Tibial artery (tissue), 4 donors: ENCODE measurements around the gene MAP2K6.

ENCODE experiments used
- DNase-seq, 2 donors: peaks; one replicate each; pipeline ENCODE4 v3.0.0-alpha.2; 2019
- H3K27ac ChIP-seq, 2 donors: fragments of 200-600 bp; sonication (generic) in 1 of 2; 1 replicate in 1 of 2; 2 replicates in 1 of 2; pipeline ENCODE4 v1.5.1; 2018 to 2019; ENCODE audit warnings: mild to moderate bottlenecking in 1 of 2
- H3K27me3 ChIP-seq, 2 donors: fragments of 200-600 bp; sonication (generic) in 1 of 2; one replicate each; pipeline versions ENCODE4 v1.5.1 to v1.6.0; 2016 to 2019
- H3K36me3 ChIP-seq, 3 donors: fragments of 200-600 bp; sonication (generic) in 2 of 3; one replicate each; pipeline ENCODE4 v1.5.1; 2016 to 2019; ENCODE audit warnings: mild to moderate bottlenecking in 2 of 3
- H3K4me1 ChIP-seq, 4 donors: fragments of 200-600 bp; sonication (generic) in 2 of 4; 1 replicate in 3 of 4; 2 replicates in 1 of 4; pipeline ENCODE4 v1.5.1; 2016 to 2019
- H3K4me3 ChIP-seq, 2 donors: fragments of 200-600 bp; sonication (generic) in 1 of 2; 1 replicate in 1 of 2; 2 replicates in 1 of 2; pipeline ENCODE4 v1.5.1; 2018 to 2019; ENCODE audit warnings: mild to moderate bottlenecking in 2 of 2
- H3K9me3 ChIP-seq, 3 donors: fragments of 200-600 bp; sonication (generic) in 1 of 3; one replicate each; pipeline ENCODE4 v1.5.1; 2016 to 2019
- CTCF ChIP-seq, 2 experiments: fragments of 200-600 bp in 1 of 2; fragments of 450-650 bp in 1 of 2; IDR thresholded peaks; one replicate each; pipeline ENCODE4 v1.5.1; 2017 to 2019; ENCODE audit warnings: antibody characterized with exemption in 2 of 2, mild to moderate bottlenecking in 1 of 2, moderate library complexity in 1 of 2
- intact Hi-C: fragments of 100-400 bp; cut with DNase I; formaldehyde crosslinking; loops from one replicate; pipeline ENCODE4 v1.15.0; 2023; ENCODE audit warnings: low total_unique reads

The MAP2K6 gene

DNA sequence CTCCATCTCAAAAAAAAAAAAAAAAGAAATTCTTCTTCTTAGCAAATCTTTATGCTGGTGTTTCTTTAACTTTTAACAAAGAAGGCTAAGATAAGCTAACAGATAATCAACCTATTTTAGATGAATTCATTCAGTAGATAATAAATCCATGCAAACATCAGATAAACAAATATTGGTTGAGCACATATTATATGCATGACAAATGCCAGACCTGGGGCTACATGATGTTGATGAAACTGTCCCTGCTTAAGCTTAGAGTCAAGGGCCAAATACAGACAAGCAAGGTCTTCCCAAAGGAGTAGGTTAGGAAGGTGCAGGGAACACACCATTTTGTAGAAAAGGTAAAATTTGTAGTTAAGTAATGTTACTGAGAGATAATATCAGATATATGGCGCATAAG lies 6.7 kb upstream of the MAP2K6 start:
- H3K27me3 ChIP-seq, result no peaks in the 10 kb centered on the region

DNA sequence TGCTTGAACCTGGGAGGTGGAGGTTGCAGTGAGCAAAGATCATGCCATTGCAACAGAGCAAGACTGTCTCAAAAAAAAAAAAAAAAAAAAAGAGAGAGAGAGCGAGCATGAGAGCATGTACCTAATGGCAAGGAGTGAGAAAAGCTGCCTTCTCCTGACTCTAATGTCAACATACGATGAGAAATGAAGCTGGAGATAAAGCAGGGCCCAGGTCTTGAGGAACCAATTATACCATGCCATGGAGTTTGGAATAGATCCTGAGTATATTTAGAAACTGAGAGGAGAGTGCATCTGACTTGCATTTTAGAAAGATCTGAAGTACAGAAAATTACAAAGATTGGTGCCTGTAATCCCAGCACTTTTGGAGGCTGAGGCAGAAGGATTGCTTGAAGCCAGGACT lies 3.8 kb upstream of the MAP2K6 start:
- TF ChIP-seq CTCF (IDR thresholded peaks at IDR 0.05), result no peak
- intact Hi-C loops, result no loop called here

More for the DNA sequence above, 6.7 kb upstream of the MAP2K6 start:
- Histone ChIP-seq H3K27ac (no peak overlapping the region), H3K4me1 (no peaks in the 10 kb centered on the region), H3K36me3 (no peaks in the 10 kb centered on the region), H3K4me3 (no peak overlapping the region), H3K9me3 (no peaks in the 10 kb centered on the region)
- no peak for DNase-seq
- intact Hi-C loops, result no loop called here
- no peak for TF ChIP-seq CTCF (IDR thresholded peaks at IDR 0.05)

DNA sequence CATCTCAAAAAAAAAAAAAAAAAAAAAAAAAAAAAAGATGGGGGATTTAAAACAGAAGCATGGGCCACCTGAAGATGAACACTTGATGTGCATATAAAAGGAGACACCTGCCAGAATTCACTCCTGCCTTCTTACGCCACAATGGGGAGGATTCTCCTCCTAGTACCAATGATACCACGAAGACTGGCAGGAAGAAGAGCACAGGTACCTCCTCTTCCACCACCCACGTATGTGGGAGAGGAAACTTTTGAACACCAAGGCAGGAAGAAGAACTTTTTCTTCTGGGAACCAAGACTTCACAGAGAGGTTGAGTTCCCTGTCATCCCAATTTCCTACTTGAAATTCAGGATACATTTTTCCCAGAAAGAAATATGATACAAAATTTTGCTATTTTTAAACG lies 2.7 kb upstream of the MAP2K6 start:
- DNase-seq, result no peak
- intact Hi-C loops, result no loop called here
- no peak for TF ChIP-seq CTCF (IDR thresholded peaks at IDR 0.05)
- H3K27ac ChIP-seq, result no peak overlapping the region
- H3K36me3 ChIP-seq, result no peaks in the 10 kb centered on the region
- no peaks in the 10 kb centered on the region for H3K27me3 ChIP-seq
- H3K4me1 ChIP-seq, result peaks cover 0 to 22% (median 12%) of the 10 kb centered on the region in 4 donors
- H3K9me3 ChIP-seq, result no peaks in the 10 kb centered on the region
- no peak overlapping the region for H3K4me3 ChIP-seq

More for the DNA sequence above, 3.8 kb upstream of the MAP2K6 start:
- no peaks in the 10 kb centered on the region for H3K36me3 ChIP-seq
- H3K27me3 ChIP-seq, result no peaks in the 10 kb centered on the region
- H3K27ac ChIP-seq, result no peak overlapping the region
- H3K4me3 ChIP-seq, result no peak overlapping the region
- no peaks in the 10 kb centered on the region for H3K9me3 ChIP-seq
- peaks cover 0 to 14% (median 8%) of the 10 kb centered on the region in 4 donors for H3K4me1 ChIP-seq
- DNase-seq, result no peak

DNA sequence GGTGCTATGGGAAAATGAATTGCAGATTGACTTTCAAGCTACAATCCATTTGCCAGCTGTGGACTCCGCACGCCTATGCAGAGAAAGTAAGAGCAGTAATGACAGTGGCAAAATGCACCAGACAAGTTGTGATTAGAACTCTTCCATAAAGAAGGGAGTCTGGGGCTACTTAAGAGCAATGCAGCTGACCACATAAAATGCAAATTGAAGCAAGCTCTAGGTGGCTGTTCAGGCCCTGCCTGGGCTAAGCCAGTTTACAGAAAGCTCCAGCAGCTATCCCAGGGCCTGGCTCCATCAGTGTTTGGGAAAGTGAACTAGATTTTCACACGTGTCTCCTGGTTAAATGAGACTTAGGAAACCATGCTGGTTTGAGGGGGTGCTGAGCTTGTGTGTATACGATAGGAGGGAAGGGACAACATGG lies 2.2 kb upstream of the MAP2K6 start:
- no peak for TF ChIP-seq CTCF (IDR thresholded peaks at IDR 0.05)
- no peak for DNase-seq
- intact Hi-C loops, result no loop called here
- Histone ChIP-seq H3K4me3 (no peak overlapping the region), H3K27ac (no peak overlapping the region), H3K27me3 (no peaks in the 10 kb centered on the region), H3K4me1 (peaks cover 0 to 26% (median 14%) of the 10 kb centered on the region in 4 donors), H3K9me3 (no peaks in the 10 kb centered on the region), H3K36me3 (no peaks in the 10 kb centered on the region)

DNA sequence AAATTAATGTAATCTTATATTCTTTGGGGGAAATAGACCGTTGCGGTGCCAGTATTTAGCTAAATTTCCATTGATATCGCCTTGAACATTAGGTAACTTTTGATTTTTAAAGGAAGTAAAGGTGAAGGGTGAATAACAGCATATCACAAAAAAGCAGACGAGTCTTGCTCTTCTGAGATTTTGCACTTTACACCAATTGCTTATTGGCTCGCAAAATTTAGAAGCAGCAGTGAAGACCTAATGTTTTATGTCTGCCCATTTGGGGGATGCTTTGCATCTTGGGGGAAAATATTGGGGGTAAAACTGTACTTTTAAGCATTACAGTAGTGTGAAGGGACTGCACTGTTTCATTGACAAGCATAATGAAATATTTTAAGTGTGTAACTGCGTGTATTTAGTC lies 934 bp downstream of the MAP2K6 start:
- no peak overlapping the region for H3K27ac ChIP-seq
- peak overlapping the region; percentile 48 to 55 for H3K4me3 ChIP-seq
- intact Hi-C loops, result no loop called here

More for the DNA sequence above, 934 bp downstream of the MAP2K6 start:
- Histone ChIP-seq H3K27me3 (no peaks in the 10 kb centered on the region), H3K36me3 (no peaks in the 10 kb centered on the region), H3K9me3 (no peaks in the 10 kb centered on the region), H3K4me1 (peaks cover 0 to 42% (median 14%) of the 10 kb centered on the region in 4 donors)
- no peak for DNase-seq
- TF ChIP-seq CTCF (IDR thresholded peaks at IDR 0.05), result no peak
